Suprapubic skin (tissue), 4 donors: ENCODE measurements around the gene NTSR1. TPM values are rescaled to one million over a fixed set of nuclear protein-coding genes. Genes with fewer than 3 reads are reported as not detected.
"Not testable (repeated sequence)": the region's sequence is repeated elsewhere in the genome, so short reads cannot be mapped to it uniquely, and the experiment has no call there.

Source experiments
- DNase-seq, 2 donors: peaks; one replicate each; pipeline ENCODE4 v3.0.0-alpha.2; 2019; ENCODE audit warnings: low spot score in 2 of 2
- H3K27ac ChIP-seq: fragments of 200-600 bp; sonication (generic); one replicate; pipeline ENCODE4 v1.5.1; 2019
- H3K27me3 ChIP-seq: fragments of 200-600 bp; sonication (generic); one replicate; pipeline ENCODE4 v1.5.1; 2019
- H3K36me3 ChIP-seq: fragments of 200-600 bp; sonication (generic); one replicate; pipeline ENCODE4 v1.5.1; 2019
- H3K4me1 ChIP-seq: fragments of 200-600 bp; sonication (generic); one replicate; pipeline ENCODE4 v1.5.1; 2019
- H3K4me3 ChIP-seq: fragments of 200-600 bp; sonication (generic); one replicate; pipeline ENCODE4 v1.5.1; 2019; ENCODE audit warnings: mild to moderate bottlenecking
- H3K9me3 ChIP-seq: fragments of 200-600 bp; sonication (generic); one replicate; pipeline ENCODE4 v1.5.1; 2019
- EP300 ChIP-seq: sonication (generic); formaldehyde crosslinking; IDR thresholded peaks from one replicate; pipeline ENCODE4 v1.6.1; 2017; ENCODE audit warnings: antibody characterized with exemption
- POLR2A ChIP-seq, 2 donors: fragments of 450-650 bp; IDR thresholded peaks; one replicate each; pipeline ENCODE4 v1.6.1; 2017; ENCODE audit warnings: antibody characterized with exemption in 2 of 2, mild to moderate bottlenecking in 2 of 2, moderate library complexity in 2 of 2
- POLR2AphosphoS5 ChIP-seq, 3 donors: sonication (generic); formaldehyde crosslinking; IDR thresholded peaks; one replicate each; pipeline ENCODE4 v1.6.1; 2017; ENCODE audit warnings: antibody characterized with exemption in 3 of 3
- WGBS: methylation state at CpG from one replicate; pipeline ENCODE4 v1.1.5; 2018; 5-methylcytosine and 5-hydroxymethylcytosine counted together
- total RNA-seq, 4 donors: library from RNA; depleted of rRNA; stranded (reverse); fragments of >200 nt; gene quantifications; one replicate each; pipeline ENCODE4 v1.1.0, GENCODE V29; 2016
- TF ChIP-seq, protein P1 (sequence below), 2 donors: fragments of 200-600 bp in 1 of 2; fragments of 450-650 bp in 1 of 2; sonication (generic) in 1 of 2; IDR thresholded peaks; one replicate each; pipeline ENCODE4 v1.5.1; 2016 to 2019; ENCODE audit warnings: antibody characterized with exemption in 2 of 2, mild to moderate bottlenecking in 1 of 2, moderate library complexity in 1 of 2

The NTSR1 gene
- total RNA-seq, 4 donors from 2014 or later: 0.16 to 0.55 TPM; not detected in 2

DNA sequence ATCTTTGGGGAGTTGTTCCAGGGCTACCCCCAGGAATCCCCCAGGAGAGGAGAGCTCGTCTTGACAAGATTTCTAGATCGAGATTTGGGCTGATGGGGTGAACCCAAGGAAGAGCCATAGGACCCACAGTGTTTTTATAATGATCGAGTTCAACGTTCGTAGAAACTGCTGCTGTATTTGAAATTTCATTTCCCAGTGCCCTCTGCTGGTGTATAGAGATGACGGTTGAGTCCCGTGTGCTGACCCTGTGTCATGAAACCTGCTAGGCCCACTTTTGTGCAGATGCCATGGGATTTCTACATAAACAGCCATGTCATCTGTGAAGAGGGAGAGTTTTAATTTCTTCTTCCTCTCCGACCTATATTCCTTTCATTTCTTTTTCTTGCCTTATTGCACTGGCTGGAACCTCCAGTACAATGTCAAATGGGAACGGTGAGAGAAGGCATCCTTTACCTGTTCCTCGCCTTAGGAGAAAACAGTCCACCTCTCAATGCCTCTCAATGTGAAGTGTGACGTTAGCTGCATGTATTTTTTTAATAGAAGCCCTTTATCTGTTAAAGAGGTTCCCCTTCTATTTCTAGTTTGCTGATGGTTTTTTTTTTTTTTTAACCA lies 28.6 kb upstream of the NTSR1 start:
- TF ChIP-seq, protein P1, sequence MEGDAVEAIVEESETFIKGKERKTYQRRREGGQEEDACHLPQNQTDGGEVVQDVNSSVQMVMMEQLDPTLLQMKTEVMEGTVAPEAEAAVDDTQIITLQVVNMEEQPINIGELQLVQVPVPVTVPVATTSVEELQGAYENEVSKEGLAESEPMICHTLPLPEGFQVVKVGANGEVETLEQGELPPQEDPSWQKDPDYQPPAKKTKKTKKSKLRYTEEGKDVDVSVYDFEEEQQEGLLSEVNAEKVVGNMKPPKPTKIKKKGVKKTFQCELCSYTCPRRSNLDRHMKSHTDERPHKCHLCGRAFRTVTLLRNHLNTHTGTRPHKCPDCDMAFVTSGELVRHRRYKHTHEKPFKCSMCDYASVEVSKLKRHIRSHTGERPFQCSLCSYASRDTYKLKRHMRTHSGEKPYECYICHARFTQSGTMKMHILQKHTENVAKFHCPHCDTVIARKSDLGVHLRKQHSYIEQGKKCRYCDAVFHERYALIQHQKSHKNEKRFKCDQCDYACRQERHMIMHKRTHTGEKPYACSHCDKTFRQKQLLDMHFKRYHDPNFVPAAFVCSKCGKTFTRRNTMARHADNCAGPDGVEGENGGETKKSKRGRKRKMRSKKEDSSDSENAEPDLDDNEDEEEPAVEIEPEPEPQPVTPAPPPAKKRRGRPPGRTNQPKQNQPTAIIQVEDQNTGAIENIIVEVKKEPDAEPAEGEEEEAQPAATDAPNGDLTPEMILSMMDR (IDR thresholded peaks at IDR 0.05): no peak
- TF ChIP-seq POLR2A (IDR thresholded peaks at IDR 0.05): no peak
- no peak for TF ChIP-seq EP300
- no peak for TF ChIP-seq POLR2AphosphoS5 (IDR thresholded peaks at IDR 0.05)
- Histone ChIP-seq H3K27me3 (peaks cover 73% of the 10 kb centered on the region), H3K36me3 (no peaks in the 10 kb centered on the region), H3K27ac (no peak overlapping the region), H3K4me3 (no peak overlapping the region), H3K4me1 (no peaks in the 10 kb centered on the region), H3K9me3 (no peaks in the 10 kb centered on the region)
- WGBS: 95% methylated on average over 11 of the region's 11 CpGs
- DNase-seq: no peak

DNA sequence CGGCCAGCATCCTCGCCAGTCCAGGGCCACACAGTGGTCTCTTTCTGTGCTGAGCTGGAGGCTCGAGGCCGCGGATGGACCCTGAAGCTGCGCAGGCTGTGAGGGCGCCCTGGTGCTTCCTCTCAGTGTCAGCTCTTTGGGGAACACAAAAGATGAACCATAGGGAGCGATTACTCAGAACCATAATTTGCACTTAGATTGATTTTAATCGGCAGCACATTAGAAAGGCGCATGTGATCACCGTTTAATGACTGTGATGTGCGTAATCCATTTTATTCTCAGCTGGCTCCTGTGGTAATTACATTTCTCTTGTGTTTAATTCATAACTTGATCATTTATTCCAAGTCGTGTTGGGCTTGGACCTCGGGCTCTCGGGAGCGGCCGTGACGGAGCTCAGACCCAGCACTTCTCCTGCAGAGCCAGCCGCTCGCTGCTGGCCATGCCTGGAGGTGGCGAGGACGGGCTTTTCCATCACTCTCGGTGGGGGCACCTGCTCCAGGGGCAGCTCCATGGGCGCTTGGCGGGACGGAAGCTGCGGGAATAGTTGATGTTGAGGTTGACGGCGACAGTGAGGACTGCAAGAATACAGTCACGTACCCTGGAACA lies 25.6 kb upstream of the NTSR1 start:
- 82% methylated on average over 30 of the region's 30 CpGs for WGBS
- no peak for DNase-seq
- H3K4me1 ChIP-seq: peaks cover 10% of the 10 kb centered on the region
- no peaks in the 10 kb centered on the region for H3K36me3 ChIP-seq
- no peaks in the 10 kb centered on the region for H3K9me3 ChIP-seq
- H3K27ac ChIP-seq: no peak overlapping the region
- TF ChIP-seq, protein P1 (IDR thresholded peaks at IDR 0.05): no peak
- TF ChIP-seq EP300 (no peak), POLR2A (IDR thresholded peaks at IDR 0.05) (no peak), POLR2AphosphoS5 (IDR thresholded peaks at IDR 0.05) (no peak)
- H3K27me3 ChIP-seq: peaks cover 78% of the 10 kb centered on the region
- H3K4me3 ChIP-seq: no peak overlapping the region

DNA sequence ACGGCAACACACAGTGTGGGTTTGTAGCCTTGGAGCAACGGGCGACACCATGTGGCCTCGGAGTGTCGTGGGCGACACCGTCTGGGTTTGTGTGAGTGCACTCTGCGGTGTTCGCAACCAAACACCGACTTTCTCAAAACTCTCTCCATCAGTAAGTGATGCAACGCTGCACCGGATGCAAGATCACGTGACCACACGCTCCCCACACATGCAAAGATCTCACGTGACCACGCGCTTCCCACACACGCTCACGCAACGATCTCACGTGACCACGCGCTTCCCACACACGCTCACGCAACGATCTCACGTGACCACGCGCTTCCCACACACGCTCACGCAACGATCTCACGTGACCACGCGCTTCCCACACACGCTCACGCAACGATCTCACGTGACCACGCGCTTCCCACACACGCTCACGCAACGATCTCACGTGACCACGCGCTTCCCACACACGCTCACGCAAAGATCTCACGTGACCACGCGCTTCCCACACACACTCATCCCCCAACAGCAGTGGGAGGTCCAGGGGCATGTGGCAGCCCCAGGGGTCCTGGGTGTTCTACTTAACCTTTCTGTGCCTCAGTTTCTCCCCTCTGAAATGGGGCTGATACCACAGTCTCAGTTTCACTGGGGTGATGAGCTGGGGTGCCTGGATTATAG lies 24.8 kb upstream of the NTSR1 start:
- Histone ChIP-seq H3K4me1 (peaks cover 10% of the 10 kb centered on the region), H3K27me3 (peaks cover 75% of the 10 kb centered on the region)
- not testable (repeated sequence) for H3K36me3 ChIP-seq, H3K4me3 ChIP-seq, H3K27ac ChIP-seq, DNase-seq, H3K9me3 ChIP-seq
- WGBS: 92% methylated on average over 40 of the region's 52 CpGs

DNA sequence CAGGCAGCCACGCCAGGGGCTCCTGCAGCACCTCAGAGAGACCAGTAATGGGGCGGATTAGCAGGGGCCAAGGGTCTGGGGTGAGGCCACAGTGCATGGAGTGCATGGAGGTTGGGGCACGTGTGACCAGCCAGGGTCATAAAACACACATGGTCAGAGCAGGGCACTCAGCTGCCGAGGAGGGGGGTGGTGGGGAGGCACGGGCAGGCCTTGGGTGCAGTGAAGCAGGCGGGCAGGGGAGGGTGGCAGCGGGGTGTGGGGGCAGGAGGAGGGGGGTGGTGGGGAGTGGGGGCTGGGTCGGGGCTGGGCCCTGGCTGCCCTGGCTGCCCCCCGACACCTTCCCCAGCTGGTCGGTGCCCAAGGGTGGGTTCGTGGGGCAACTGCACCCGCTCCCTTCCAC lies 23.7 kb upstream of the NTSR1 start:
- H3K4me1 ChIP-seq: peaks cover 10% of the 10 kb centered on the region
- 62% methylated on average over 8 of the region's 12 CpGs for WGBS
- no peak overlapping the region for H3K27ac ChIP-seq
- H3K27me3 ChIP-seq: peaks cover 73% of the 10 kb centered on the region
- no peak for TF ChIP-seq POLR2A (IDR thresholded peaks at IDR 0.05)
- TF ChIP-seq POLR2AphosphoS5 (IDR thresholded peaks at IDR 0.05): no peak
- TF ChIP-seq EP300: no peak
- TF ChIP-seq, protein P1 (IDR thresholded peaks at IDR 0.05): no peak
- no peak for DNase-seq
- H3K4me3 ChIP-seq: no peak overlapping the region
- no peaks in the 10 kb centered on the region for H3K36me3 ChIP-seq
- no peaks in the 10 kb centered on the region for H3K9me3 ChIP-seq

DNA sequence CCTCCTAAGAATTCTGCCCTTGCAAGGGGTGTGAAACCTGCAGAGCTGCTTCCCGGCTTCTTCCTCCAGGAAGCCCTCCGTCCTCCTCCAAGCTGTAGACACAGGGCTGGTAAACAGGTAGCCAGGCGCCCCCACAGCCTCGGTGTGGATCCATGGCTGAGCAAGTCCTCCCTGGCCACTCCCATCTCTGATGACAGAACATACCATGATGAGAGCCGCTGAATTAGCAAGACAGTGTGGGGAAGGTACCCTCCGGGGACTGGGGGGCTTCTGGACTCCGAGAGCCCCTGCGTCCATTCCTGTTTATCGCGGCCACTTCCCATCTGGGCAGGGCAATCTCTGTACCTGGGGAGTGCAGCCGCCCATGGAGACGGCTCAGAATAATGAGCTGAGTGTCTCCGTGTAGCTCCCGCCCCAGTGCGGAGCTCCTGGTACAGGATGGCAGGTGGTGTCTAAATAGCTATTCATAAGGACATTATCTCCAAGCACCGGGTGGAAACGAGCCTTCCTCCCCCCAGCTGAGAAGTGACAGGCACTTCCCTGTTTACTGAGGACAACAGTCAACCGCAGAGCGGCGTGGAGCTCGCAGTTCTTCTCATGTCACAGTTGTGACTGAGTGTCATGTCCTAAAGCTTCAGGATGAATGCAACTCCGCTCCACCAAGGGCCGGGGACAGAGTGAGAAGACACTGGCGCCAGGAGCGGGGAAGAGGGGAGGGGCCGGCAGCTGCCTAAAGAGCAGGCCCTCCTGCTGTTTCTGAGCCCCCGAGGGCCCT lies 22.7 kb upstream of the NTSR1 start:
- DNase-seq: no peak
- 32% methylated on average over 12 of the region's 27 CpGs for WGBS
- Histone ChIP-seq H3K36me3 (no peaks in the 10 kb centered on the region), H3K4me3 (no peak overlapping the region), H3K9me3 (no peaks in the 10 kb centered on the region), H3K27me3 (peaks cover 71% of the 10 kb centered on the region), H3K27ac (no peak overlapping the region), H3K4me1 (peaks cover 10% of the 10 kb centered on the region)
- TF ChIP-seq, protein P1 (IDR thresholded peaks at IDR 0.05): no peak
- TF ChIP-seq POLR2A (IDR thresholded peaks at IDR 0.05) (no peak), POLR2AphosphoS5 (IDR thresholded peaks at IDR 0.05) (no peak), EP300 (no peak)
